Fibroblast of pulmonary artery (primary cell): ENCODE measurements around the gene CNTNAP5.

Experiments used
- DNase-seq: peaks from one replicate; pipeline ENCODE4 v3.0.0-alpha.2; 2010; ENCODE audit warnings: low read depth
- H3K4me3 ChIP-seq: replicated peaks from 2 replicates; pipeline ENCODE4 v1.5.1; 2011; ENCODE audit warnings: low read depth, mild to moderate bottlenecking, control low read depth, low read length, moderate library complexity
- TF ChIP-seq, protein P1 (sequence below): IDR thresholded peaks from 2 replicates; pipeline ENCODE4 v1.5.1; 2011; ENCODE audit warnings: mild to moderate bottlenecking, control low read depth, low read length, inconsistent platforms; ENCODE audit errors: missing control alignments

The CNTNAP5 gene

GRCh38 chr2:124535816-124536215 lies 510.7 kb downstream of the CNTNAP5 start:
- DNase-seq: no peak
- TF ChIP-seq, protein P1, sequence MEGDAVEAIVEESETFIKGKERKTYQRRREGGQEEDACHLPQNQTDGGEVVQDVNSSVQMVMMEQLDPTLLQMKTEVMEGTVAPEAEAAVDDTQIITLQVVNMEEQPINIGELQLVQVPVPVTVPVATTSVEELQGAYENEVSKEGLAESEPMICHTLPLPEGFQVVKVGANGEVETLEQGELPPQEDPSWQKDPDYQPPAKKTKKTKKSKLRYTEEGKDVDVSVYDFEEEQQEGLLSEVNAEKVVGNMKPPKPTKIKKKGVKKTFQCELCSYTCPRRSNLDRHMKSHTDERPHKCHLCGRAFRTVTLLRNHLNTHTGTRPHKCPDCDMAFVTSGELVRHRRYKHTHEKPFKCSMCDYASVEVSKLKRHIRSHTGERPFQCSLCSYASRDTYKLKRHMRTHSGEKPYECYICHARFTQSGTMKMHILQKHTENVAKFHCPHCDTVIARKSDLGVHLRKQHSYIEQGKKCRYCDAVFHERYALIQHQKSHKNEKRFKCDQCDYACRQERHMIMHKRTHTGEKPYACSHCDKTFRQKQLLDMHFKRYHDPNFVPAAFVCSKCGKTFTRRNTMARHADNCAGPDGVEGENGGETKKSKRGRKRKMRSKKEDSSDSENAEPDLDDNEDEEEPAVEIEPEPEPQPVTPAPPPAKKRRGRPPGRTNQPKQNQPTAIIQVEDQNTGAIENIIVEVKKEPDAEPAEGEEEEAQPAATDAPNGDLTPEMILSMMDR: no peak
- H3K4me3 ChIP-seq: no peak overlapping the region

GRCh38 chr2:124536591-124536990 lies 511.5 kb downstream of the CNTNAP5 start:
- no peak overlapping the region for H3K4me3 ChIP-seq
- no peak for DNase-seq
- TF ChIP-seq, protein P1: no peak

DNA sequence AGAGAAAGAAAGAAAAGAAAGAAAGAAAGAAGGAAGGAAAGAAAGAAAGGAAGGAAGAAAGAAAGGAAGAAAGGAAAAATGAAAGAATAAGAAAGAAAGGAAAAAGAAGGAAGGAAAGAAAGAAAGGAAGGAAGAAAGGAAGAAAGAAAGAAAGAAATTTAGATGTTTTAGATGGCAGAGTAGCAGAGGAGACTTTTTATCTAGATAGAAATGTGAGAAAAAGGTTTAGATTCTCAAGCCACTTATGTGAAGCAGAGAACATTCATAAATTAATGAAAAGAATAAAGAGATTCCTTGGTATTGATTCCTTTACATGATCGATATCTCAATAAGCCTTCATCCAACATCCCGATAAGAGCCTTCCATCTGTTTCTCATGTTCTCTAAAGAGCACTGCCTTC lies 513.5 kb downstream of the CNTNAP5 start:
- TF ChIP-seq, protein P1: no peak
- no peak overlapping the region for H3K4me3 ChIP-seq
- no peak for DNase-seq

GRCh38 chr2:124540805-124541204 lies 515.7 kb downstream of the CNTNAP5 start:
- TF ChIP-seq, protein P1: no peak
- no peak overlapping the region for H3K4me3 ChIP-seq
- no peak for DNase-seq

DNA sequence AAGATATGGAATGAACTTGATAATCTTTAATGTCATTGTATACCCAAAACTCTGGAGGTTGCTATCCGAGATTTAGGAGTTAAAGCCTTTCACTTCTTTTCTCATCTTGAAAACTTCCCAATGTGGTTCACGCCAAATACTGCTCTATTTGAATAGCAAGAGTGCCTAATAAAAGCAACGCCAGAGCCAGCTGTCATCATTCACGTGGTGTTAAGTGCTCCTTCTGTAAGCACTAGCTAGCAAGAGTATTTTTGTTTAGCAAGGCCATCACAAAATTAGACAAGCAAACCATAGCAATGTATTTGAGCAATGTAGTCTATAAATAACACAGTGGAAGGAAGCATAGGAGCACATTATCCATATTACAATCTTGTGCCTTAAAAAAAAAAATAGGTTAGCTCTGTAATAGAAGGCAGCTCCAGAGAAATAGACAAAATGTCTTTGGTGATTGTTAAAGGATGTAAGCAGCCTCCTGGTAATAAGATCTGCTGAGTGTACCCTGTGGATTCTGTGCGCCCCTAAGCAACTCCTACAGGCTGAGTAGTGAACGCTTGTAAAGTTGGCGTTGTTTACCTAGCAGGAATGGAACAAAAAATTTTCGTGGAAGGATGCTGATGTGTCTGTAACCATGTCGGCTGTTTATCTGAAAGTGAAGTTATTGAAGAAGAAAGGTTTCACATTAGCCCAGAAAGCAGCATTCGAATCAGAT lies 518.0 kb downstream of the CNTNAP5 start:
- no peak for DNase-seq
- no peak overlapping the region for H3K4me3 ChIP-seq
- TF ChIP-seq, protein P1: no peak

- no peak for DNase-seq
- no peak overlapping the region for H3K4me3 ChIP-seq
- TF ChIP-seq, protein P1: no peak
Measured at GRCh38 chr2:124547700-124548099, 522.6 kb downstream of the CNTNAP5 start.
